Measurements from ENCODE around the gene FAM184B. TPM values are rescaled to one million over a fixed set of nuclear protein-coding genes. Genes with fewer than 3 reads are reported as not detected.

Gene FAM184B
- total RNA-seq, 1 experiment from 2014 or later: 0.09 TPM

DNA sequence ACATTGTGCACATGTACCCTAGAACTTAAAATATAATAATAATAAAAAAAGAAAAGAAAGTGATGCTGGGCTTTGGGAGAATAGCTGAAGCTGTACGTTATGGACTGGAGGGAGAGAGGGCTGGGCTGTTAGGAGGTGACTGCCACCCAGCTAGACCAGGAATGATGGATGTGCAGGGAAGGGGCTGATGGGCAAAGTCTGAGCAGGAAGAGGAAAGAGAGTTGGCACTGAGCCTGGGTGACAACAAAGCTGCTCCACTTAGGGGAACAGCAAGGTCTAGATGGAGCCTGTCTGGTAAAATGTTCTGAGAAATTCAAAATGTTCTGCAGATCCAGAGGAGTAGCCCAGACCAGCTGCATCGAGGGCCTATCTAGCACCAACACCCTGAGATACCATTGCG, 134.7 kb downstream of the FAM184B start:
- H4K91ac ChIP-seq (ENCODE audit: insufficient read length, low read depth, low read length): no peak overlapping the region
- H3K18ac ChIP-seq (ENCODE audit: insufficient read length, low read depth, low read length): no peak overlapping the region
- TF ChIP-seq, protein P1, sequence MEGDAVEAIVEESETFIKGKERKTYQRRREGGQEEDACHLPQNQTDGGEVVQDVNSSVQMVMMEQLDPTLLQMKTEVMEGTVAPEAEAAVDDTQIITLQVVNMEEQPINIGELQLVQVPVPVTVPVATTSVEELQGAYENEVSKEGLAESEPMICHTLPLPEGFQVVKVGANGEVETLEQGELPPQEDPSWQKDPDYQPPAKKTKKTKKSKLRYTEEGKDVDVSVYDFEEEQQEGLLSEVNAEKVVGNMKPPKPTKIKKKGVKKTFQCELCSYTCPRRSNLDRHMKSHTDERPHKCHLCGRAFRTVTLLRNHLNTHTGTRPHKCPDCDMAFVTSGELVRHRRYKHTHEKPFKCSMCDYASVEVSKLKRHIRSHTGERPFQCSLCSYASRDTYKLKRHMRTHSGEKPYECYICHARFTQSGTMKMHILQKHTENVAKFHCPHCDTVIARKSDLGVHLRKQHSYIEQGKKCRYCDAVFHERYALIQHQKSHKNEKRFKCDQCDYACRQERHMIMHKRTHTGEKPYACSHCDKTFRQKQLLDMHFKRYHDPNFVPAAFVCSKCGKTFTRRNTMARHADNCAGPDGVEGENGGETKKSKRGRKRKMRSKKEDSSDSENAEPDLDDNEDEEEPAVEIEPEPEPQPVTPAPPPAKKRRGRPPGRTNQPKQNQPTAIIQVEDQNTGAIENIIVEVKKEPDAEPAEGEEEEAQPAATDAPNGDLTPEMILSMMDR (conservative IDR thresholded peaks at IDR 0.05): no peak
- Mint-ChIP-seq H3K27me3 (ENCODE audit: low read depth) (peaks cover 15% of the 10 kb centered on the region), H3K36me3 (ENCODE audit: insufficient read depth in 1 of 3, low read depth in 3 of 3) (peaks cover 13 to 16% (median 14%) of the 10 kb centered on the region in 3 experiments; a peak in 6 of 7 replicates), H3K9me3 (peaks cover 13 to 19% of the 10 kb centered on the region in 2 experiments; a peak in 4 of 5 replicates), H3K4me3 (no peak overlapping the region), H3K27ac (no peak overlapping the region), H3K4me1 (no peaks in the 10 kb centered on the region)
- H2AFZ ChIP-seq (ENCODE audit: low read length): no peak overlapping the region
- no peaks in the 10 kb centered on the region for H3K27me3 ChIP-seq (ENCODE audit: insufficient read depth, low read length)
- H3K4me2 ChIP-seq (ENCODE audit: insufficient read depth, insufficient read length, low read length): no peak overlapping the region
- H3K4me1 ChIP-seq (ENCODE audit: insufficient read depth, low read length): no peaks in the 10 kb centered on the region
- no peak overlapping the region for H3K14ac ChIP-seq (ENCODE audit: insufficient read depth, low read length)
- no peaks in the 10 kb centered on the region for H3K79me2 ChIP-seq (ENCODE audit: insufficient read depth, low read length)
- no peak overlapping the region for H4K5ac ChIP-seq (ENCODE audit: insufficient read length, low read depth, low read length)
- H2BK120ac ChIP-seq (ENCODE audit: low read depth, low read length, poor library complexity, severe bottlenecking): no peak overlapping the region
- H4K20me1 ChIP-seq (ENCODE audit: control insufficient read depth, insufficient read depth, insufficient read length): no peaks in the 10 kb centered on the region
- no peak overlapping the region for H4K8ac ChIP-seq (replicated peaks; ENCODE audit: insufficient read length, low read depth, low read length)
- no peak overlapping the region for H3K9ac ChIP-seq (ENCODE audit: extremely low read depth, insufficient read length, low read length)
- no peak overlapping the region for H3K23ac ChIP-seq (ENCODE audit: insufficient read length, low read depth, low read length)
- H3K27ac ChIP-seq (ENCODE audit: insufficient read length, low read depth, low read length): no peak overlapping the region
- H2BK15ac ChIP-seq (ENCODE audit: low read depth, low read length): no peak overlapping the region
- no peak overlapping the region for H3T11ph ChIP-seq (ENCODE audit: low read length)
- no peaks in the 10 kb centered on the region for H3K23me2 ChIP-seq (ENCODE audit: insufficient read length, low read depth, low read length, poor library complexity, severe bottlenecking)
- DNase-seq: no peak
- H3K9me3 ChIP-seq (ENCODE audit: control insufficient read depth, low read depth, low read length): no peaks in the 10 kb centered on the region
- H2BK5ac ChIP-seq (ENCODE audit: insufficient read length, low read length): no peak overlapping the region
- no CpG with 5 or more reads among the region's 3 CpGs for WGBS (ENCODE audit: extremely low coverage, insufficient read length, low lambda C conversion rate)
- no peak overlapping the region for H3K4ac ChIP-seq (ENCODE audit: low read depth, low read length)
- no peak overlapping the region for H3K56ac ChIP-seq (ENCODE audit: insufficient read length, low read depth, low read length)
- H2BK12ac ChIP-seq (ENCODE audit: insufficient read length, low read depth, low read length): no peak overlapping the region
- H2AK5ac ChIP-seq (ENCODE audit: insufficient read length, low read length): no peak overlapping the region
- no peak overlapping the region for H2BK20ac ChIP-seq (ENCODE audit: low read depth, low read length, poor library complexity, severe bottlenecking)
- no peaks in the 10 kb centered on the region for H3K79me1 ChIP-seq (ENCODE audit: insufficient read depth, low read depth, low read length, poor library complexity, severe bottlenecking)
